ENCODE data around the gene SLC6A17. TPM values are rescaled to one million over a fixed set of nuclear protein-coding genes. Genes with fewer than 3 reads are reported as not detected.

The SLC6A17 gene
- total RNA-seq, 2 donors from 2014 or later, result 0.07 TPM; not detected in 1

- Mint-ChIP-seq H3K36me3 (ENCODE audit: low read depth) (no peaks in the 10 kb centered on the region), H3K27ac (no peak overlapping the region), H3K4me1 (no peaks in the 10 kb centered on the region), H3K27me3 (ENCODE audit: insufficient read depth) (peaks cover 10% of the 10 kb centered on the region), H3K4me3 (no peak overlapping the region), H3K9me3 (no peaks in the 10 kb centered on the region)
- H3K27ac ChIP-seq (ENCODE audit: low read depth, low read length), result no peak overlapping the region
- H3K9me3 ChIP-seq (ENCODE audit: control insufficient read depth, low read length), result no peaks in the 10 kb centered on the region
- H3K9ac ChIP-seq (ENCODE audit: extremely low read depth, low read length, poor library complexity, severe bottlenecking), result no peak overlapping the region
- no peak for DNase-seq
- H3K27me3 ChIP-seq (ENCODE audit: control insufficient read depth, insufficient read depth, low read length, poor library complexity, severe bottlenecking), result no peaks in the 10 kb centered on the region
- no peak overlapping the region for H3K4me3 ChIP-seq (ENCODE audit: low read length)
- no peaks in the 10 kb centered on the region for H3K36me3 ChIP-seq (ENCODE audit: control insufficient read depth, insufficient read depth, low read length)
- 92 to 97% methylated on average over 4 to 6 of the region's 6 CpGs for WGBS, 2 experiments (ENCODE audit: insufficient coverage in 1 of 2, insufficient read length in 1 of 2)
- TF ChIP-seq CTCF (conservative IDR thresholded peaks at IDR 0.05), result no peak
- H3K4me1 ChIP-seq (ENCODE audit: control insufficient read depth, insufficient read depth, low read length), result no peaks in the 10 kb centered on the region
These were observed 38.9 kb downstream of the SLC6A17 start for GRCh38 chr1:110189181-110189580.

DNA sequence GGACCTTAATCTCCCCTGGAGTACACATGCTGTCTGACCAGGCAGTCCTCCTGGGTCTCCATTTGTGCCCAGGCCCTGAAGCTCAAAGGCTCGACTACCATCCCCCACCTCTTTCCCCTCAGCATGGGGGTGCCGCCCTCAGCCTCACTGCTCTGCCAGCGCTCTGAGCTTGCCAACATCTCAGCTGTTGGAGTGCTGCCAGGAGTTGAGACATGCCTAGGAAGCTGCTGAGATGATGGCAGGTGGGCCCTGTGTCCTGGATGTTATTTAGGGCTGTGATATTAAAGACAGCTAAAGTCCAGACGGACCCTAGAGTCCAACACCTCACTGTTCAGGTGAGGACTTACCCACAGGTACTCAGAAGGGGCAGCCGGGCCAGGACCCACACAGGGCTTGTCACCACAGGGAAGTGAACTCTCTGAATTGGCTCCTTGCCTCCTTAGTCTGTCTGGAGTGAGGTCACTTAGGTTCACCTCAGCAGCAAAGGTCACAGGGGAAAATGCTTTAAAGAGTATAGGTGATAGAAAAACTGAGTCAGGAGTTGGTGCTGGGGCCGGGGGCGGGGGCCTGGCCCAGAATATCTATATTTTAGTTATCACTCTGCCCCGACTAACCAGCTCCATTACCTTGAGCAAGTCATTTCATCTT, 40.1 kb downstream of the SLC6A17 start:
- 93 to 95% methylated on average over 6 to 8 of the region's 8 CpGs for WGBS, 2 experiments (ENCODE audit: insufficient coverage in 1 of 2, insufficient read length in 1 of 2)
- Histone ChIP-seq H3K36me3 (ENCODE audit: control insufficient read depth, insufficient read depth, low read length) (no peaks in the 10 kb centered on the region), H3K27me3 (ENCODE audit: control insufficient read depth, insufficient read depth, low read length, poor library complexity, severe bottlenecking) (no peaks in the 10 kb centered on the region), H3K9me3 (ENCODE audit: control insufficient read depth, low read length) (no peaks in the 10 kb centered on the region), H3K9ac (ENCODE audit: extremely low read depth, low read length, poor library complexity, severe bottlenecking) (no peak overlapping the region), H3K4me3 (ENCODE audit: low read length) (no peak overlapping the region), H3K4me1 (ENCODE audit: control insufficient read depth, insufficient read depth, low read length) (no peaks in the 10 kb centered on the region), H3K27ac (ENCODE audit: low read depth, low read length) (no peak overlapping the region)
- DNase-seq, result no peak
- no peak for TF ChIP-seq CTCF (conservative IDR thresholded peaks at IDR 0.05)
- Mint-ChIP-seq H3K4me3 (no peak overlapping the region), H3K9me3 (no peaks in the 10 kb centered on the region), H3K4me1 (no peaks in the 10 kb centered on the region), H3K27me3 (ENCODE audit: insufficient read depth) (peaks cover 2% of the 10 kb centered on the region), H3K27ac (no peak overlapping the region), H3K36me3 (ENCODE audit: low read depth) (no peaks in the 10 kb centered on the region)

DNA sequence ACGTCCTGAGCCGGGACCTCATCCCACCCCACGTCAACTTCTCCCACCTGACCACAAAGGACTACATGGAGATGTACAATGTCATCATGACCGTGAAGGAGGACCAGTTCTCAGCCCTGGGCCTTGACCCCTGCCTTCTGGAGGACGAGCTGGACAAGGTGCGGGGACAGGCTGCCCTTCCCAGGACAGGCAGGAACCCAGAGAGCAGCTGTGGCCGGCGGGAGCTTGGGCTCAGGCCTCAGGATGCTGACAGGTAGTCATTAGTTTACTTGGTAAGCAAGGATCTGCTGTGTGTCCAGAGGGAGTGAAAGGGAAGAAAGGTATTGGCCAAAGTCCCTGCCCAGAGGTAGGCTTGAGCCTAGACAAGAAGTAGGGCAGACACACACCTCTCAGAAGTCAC, 42.2 kb downstream of the SLC6A17 start:
- H3K9me3 Mint-ChIP-seq, result no peaks in the 10 kb centered on the region
- H3K9me3 ChIP-seq (ENCODE audit: control insufficient read depth, low read length), result no peaks in the 10 kb centered on the region
- no peak overlapping the region for H3K9ac ChIP-seq (ENCODE audit: extremely low read depth, low read length, poor library complexity, severe bottlenecking)
- no peaks in the 10 kb centered on the region for H3K4me1 ChIP-seq (ENCODE audit: control insufficient read depth, insufficient read depth, low read length)
- peaks cover 2% of the 10 kb centered on the region for H3K27me3 Mint-ChIP-seq (ENCODE audit: insufficient read depth)
- no peaks in the 10 kb centered on the region for H3K27me3 ChIP-seq (ENCODE audit: control insufficient read depth, insufficient read depth, low read length, poor library complexity, severe bottlenecking)
- no peak for DNase-seq
- H3K4me3 ChIP-seq (ENCODE audit: low read length), result no peak overlapping the region
- H3K36me3 Mint-ChIP-seq (ENCODE audit: low read depth), result no peaks in the 10 kb centered on the region
- TF ChIP-seq CTCF (conservative IDR thresholded peaks at IDR 0.05), result no peak
- no peak overlapping the region for H3K27ac ChIP-seq (ENCODE audit: low read depth, low read length)
- WGBS, 2 experiments (ENCODE audit: insufficient coverage in 1 of 2, insufficient read length in 1 of 2), result 87 to 90% methylated on average over 3 to 8 of the region's 8 CpGs
- H3K27ac Mint-ChIP-seq, result no peak overlapping the region
- H3K36me3 ChIP-seq (ENCODE audit: control insufficient read depth, insufficient read depth, low read length), result no peaks in the 10 kb centered on the region
- no peaks in the 10 kb centered on the region for H3K4me1 Mint-ChIP-seq
- H3K4me3 Mint-ChIP-seq, result no peak overlapping the region

Measured in endodermal cell (in vitro differentiated cells).